Vagina (tissue), 2 donors: ENCODE measurements around the gene IMPG2.

Experiments
- POLR2A ChIP-seq, 2 donors: fragments of 450-650 bp; IDR thresholded peaks; one replicate each; pipeline ENCODE4 v1.6.1; 2017; ENCODE audit warnings: antibody characterized with exemption in 2 of 2, mild to moderate bottlenecking in 2 of 2, moderate library complexity in 2 of 2
- POLR2AphosphoS5 ChIP-seq, 2 donors: sonication (generic); formaldehyde crosslinking; IDR thresholded peaks; one replicate each; pipeline ENCODE4 v1.9.0; 2017; ENCODE audit warnings: antibody characterized with exemption in 2 of 2, mild to moderate bottlenecking in 2 of 2, low read depth in 1 of 2; ENCODE audit not compliant: insufficient read depth in 1 of 2

- no peak for TF ChIP-seq POLR2AphosphoS5 (IDR thresholded peaks at IDR 0.05; ENCODE audit: insufficient read depth in 1 of 2, low read depth in 1 of 2)
- TF ChIP-seq POLR2A (IDR thresholded peaks at IDR 0.05): no peak
These were observed 41.6 kb downstream of the IMPG2 start for GRCh38 chr3:101278727-101279126.
